Pulmonary artery endothelial cell (primary cell): Measurements from ENCODE around the gene MRAP. TPM values are rescaled to one million over a fixed set of nuclear protein-coding genes. Genes with fewer than 3 reads are reported as not detected.
"Not testable (repeated sequence)": the region's sequence is repeated elsewhere in the genome, so short reads cannot be mapped to it uniquely, and the experiment has no call there.

Source experiments
- DNase-seq: peaks from one replicate; pipeline ENCODE4 v3.0.0-alpha.2; 2011; ENCODE audit warnings: low read depth, low spot score
- total RNA-seq: library from RNA; depleted of rRNA; stranded (reverse); fragments of >200 nt; gene quantifications from 2 replicates; pipeline ENCODE4 v1.2.3, GENCODE V29; 2014

The MRAP gene
- not detected in 2 replicates for total RNA-seq

DNA sequence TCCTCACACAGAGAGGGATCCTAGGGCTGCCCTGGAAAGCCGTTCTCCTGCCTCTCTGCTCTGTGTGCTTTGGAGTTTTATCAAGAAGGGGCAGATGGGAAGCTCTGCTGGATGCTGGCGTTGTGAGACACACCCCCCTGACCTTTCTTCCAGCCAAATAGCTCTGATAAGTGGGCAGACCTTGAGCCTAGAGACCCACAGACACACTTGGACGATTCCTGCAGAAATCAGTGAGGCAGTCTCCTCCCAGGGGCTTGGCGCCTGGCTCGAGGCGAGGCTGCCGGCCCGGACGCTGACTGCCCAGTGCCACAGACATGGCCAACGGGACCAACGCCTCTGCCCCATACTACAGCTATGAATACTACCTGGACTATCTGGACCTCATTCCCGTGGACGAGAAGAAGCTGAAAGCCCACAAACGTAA lies at the start of gene MRAP:
TSS of gene MRAP (plus strand) at position 198 of the 424 bp plus-strand sequence. CDS start at position 315, 117 bp downstream.
- DNase-seq: no peak

DNA sequence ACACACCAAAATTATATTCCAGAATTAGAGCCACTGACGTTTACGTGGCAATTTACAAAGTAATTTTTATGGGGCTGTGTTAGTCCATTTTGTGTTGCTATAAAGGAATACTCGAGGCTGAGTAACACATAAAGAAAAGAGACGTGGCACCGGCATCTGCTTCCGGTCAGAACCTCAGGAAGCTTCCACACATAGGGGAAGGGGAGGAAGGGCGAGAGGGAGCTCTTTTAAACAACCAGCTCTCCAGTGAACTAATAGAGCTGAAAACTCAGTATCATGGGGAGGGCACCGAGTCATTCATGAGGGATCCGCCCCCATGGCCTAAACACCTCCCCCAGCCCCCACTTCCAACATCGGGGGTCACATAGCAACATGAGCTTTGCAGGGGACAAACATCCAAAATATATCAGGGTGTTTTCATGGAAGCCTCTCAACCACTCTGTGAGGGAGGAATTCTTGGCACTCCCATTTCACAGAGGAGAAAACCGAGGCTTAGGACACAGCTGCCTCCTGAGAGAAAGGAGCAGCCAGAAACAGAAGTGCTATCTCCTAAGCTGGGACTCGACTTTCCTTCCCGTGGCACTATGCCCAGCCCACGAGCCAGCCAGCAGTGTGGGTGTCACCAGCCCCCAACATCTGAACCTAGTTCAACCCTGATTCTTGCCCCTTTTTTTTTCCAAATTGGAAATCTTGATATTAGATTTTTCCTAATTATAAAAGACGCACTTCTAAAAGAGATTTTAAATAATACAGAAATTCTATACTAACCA lies 49.0 kb upstream of the MRAP start:
- DNase-seq: no peak

DNA sequence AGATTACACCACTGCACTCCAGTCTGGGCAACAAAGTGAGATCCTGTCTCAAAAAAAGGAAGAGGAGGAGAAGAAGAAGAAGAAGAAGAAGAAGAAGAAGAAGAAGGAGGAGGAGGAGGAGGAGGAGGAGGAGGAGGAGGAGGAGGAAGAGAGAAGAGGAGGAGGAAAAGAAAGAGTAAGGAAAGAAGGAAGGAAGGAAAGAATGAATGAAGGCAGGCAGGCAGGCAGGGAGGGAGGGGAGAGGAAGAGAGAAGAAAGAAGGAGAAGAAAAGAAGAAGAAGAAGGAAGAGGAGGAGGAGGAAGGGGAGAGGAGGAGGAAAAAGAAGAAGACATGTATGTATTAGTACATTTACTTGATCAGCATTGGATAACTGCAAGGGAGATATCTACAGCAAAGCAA lies 46.5 kb upstream of the MRAP start:
- DNase-seq: no peak

DNA sequence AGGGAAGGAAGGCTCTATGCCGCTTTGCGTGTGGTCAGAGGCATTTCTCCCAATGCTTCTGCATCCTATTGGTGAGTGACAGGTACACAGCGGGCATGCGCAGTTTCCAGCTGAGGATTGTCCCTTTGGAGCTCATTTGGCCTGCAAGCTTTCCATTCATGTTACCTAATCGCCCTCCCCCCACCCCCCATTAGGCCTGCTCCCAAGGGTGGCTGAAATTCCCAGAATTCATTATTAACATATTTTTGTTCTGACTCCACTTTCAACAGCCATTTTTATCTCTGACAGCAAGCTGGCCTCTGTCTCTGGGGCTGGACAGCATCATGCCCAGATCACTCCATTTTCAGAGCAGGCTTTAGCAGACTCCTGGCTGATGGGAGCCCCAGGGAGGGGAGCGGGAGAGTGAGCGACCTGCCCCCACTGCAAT lies 45.4 kb upstream of the MRAP start:
- no peak for DNase-seq

DNA sequence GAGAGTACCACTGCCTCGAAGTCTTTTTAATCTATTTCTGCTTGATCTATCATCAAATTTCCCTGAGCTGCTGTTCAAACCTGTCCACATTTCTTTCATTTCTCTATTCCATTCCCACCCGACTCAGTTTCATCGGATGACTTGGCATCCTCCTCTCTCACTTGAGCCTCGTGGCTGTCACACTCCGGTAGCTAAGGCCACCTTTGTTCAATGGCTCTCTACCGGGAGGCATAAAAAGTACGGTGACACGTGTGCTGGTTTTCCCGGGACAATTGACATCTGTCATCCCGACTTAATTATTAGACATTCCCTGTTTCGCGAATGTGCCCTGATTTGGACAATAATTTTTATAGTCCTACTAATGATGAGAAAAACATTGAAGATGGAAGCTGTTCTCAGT lies 42.4 kb upstream of the MRAP start:
- no peak for DNase-seq

DNA sequence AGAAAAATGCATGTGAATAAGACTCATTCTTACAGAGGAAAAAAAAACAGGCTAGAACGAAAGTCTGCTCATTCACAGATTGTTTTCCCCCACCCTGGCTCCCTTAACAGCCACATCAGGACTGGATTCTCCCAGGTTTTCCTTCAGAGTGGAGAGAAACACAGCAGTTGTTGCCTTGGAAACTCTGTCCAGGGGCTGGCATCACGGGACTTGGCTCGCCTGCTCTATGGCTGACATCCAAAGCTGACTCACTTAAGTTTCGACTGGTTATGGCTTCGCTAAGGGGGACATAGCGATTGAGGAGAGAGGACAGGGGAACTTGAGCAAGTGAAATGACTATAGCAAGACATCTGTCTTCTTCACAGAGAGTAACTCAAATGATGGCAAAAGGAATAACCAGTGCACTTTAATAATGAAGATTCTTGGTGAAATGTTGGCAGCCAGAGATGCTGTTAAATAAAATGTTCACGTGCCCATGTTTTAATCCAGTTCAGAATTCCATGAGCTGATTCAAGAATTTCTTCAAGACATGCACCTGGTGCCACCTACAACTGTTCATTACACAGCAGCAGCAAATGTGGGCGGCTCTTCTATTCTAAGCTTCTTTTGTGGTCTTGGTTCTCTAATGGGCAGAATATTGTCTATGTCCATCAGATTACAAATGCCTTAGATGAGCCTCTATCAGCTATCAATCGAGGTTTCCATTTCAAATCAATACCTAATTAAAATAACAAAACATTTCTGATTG lies 41.6 kb upstream of the MRAP start:
- peak; percentile 84 for DNase-seq

DNA sequence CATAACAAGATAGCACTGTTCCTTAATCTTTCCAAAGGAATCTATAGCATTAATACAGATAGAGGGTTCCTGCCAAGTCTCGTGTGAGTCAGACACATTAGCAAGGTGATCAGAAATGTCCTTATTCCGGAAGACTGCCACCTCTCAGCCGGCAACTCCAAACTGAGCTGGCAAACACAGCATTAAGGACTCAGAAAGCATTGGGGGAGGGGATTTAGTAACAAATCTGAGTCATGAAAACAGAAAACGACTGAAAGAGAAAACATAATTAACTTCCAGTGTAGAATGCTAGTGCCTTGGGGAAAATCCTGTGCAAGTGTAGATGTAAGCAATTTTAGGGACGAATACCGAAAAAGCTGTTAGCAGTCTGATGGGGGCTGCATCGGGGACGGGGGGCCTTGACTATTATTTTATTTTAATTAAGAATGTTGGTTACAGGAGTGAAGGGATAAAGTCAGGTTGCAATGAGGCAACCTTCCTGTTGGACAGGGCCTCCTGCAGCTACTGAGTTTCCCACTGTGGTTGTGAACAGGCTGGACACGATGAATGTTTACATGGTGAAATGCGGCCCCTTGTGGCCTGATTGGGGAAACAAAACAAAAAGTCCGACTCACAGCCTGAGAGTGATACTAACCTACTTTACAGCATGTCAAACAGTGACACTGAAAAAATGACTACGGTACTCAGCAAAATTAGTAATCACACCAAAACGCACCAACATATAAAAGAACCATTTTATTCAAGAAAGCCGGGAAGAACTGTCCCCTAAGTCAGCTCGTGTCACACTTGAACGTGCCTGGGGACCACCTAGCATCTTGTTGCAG lies 40.5 kb upstream of the MRAP start:
- DNase-seq: peak; percentile 60

DNA sequence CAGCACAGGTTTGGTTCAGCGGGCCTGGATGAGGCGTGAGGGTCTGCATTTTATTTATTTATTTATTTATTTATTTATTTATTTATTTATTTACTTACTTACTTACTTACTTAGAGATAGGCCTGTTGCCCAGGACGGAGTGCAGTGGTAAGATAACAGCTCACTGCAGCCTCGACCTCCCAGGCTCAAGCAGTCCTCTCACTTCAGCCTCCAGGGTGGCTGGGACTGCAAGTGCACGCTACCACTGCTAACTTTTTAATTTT lies 39.9 kb upstream of the MRAP start:
- not testable (repeated sequence) for DNase-seq

DNA sequence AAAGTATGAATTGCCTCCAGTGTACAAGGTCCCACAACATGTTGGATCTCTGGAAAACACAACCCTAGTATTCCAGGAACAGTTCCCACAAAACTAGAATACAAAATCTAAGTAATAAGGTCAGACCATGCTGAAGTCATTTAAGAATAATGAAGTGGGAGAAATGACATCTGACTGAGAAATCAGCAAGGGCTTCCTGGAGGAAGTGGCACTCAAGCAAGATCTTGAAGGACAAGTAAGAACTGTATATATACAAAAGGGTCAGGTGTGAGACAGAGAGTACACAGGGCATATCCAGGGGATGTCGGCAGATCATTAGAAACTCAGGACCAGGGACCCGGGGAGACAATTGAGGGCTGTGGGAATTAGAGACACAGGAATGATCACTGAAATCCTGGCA lies 38.5 kb upstream of the MRAP start:
- no peak for DNase-seq

DNA sequence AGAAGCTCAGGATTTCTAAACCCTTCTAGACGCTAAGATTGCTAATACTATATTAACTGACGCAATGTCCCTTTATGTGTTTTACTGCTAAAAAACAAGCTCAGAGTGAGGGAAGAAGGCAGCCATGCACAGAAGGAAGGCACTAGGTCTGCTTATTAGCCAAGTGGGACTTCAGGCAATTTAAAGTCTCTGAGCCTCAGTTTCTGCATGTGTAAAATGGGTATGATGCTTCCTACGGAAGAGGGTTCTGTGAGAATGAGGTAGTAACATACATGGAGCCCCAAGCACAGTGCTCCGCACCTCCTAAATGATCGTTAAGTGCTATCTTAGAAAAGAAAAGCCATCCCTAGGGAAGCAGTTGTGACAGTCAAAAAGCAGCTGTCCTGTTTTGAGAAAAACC lies 36.7 kb upstream of the MRAP start:
- DNase-seq: no peak

DNA sequence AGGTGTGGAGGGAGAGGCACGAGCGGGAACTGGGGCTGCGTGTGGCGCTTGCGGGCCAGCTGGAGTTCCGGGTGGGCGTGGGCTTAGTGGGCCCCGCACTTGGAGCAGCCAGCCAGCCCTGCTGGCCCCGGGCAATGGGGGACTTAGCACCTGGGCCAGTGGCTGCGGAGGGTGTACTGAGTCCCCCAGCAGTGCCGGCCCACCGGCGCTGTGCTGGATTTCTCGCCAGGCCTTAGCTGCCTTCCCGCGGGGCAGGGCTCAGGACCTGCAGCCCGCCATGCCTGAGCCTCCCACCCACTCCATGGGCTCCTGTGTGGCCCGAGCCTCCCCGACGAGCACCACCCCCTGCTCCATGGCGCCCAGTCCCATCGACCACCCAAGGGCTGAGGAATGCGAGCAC lies 33.3 kb upstream of the MRAP start:
- not testable (repeated sequence) for DNase-seq

DNA sequence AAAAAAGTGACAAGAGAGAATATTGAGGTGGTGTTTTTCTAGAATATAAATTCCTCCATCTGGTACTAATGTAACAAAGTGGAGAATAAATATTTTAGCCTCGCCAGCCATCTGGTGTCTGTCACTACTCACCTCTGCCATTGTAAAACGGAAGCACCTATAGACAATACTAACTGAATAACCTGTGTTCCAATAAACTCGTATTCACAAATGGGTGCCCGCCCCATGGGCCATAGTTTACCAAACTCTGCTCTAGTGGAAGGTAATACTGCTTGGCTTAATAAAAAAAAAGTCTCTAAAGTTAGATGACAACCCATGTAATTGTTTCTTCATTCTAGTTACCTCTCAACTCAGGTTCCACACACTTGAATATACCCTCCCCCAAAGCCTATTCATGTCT lies 27.9 kb upstream of the MRAP start:
- no peak for DNase-seq

DNA sequence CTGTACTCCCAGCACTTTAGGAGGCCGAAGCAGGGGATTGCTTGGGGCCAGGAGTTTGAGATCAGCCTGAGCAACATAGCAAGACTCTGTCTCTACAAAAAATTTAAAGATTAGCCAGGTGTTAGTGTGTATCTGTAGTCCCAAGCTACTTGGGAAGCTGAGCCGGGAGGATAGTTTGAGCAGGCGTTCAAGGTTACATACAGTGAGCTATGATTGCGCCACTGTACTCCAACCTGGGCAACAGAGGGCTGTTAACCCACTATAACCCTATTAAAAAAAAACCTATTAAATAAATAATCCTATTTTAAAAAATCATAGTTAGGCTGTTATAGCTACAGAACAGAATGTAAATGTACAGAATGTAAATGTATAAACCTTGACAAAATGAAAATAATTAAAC lies 22.0 kb upstream of the MRAP start:
- no peak for DNase-seq

DNA sequence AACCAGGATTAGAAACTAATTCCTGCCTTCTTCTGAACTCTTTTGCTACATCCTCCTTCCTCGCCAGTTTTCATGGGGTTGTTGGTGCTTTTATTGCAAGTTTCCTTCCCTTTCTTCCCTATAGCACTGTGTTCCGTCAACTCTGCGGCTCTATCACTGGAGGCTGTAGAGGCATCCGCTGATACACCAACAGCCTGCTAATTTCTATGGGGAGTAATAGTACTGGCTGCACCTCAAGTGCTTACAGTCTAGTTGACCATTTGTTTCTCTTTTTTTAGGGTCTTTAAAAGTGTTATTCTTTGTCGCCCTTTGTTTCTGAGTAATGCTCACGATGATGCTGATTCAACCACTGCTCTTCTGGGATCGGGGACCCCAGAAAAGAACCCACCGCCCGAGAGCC lies 20.6 kb upstream of the MRAP start:
- no peak for DNase-seq

DNA sequence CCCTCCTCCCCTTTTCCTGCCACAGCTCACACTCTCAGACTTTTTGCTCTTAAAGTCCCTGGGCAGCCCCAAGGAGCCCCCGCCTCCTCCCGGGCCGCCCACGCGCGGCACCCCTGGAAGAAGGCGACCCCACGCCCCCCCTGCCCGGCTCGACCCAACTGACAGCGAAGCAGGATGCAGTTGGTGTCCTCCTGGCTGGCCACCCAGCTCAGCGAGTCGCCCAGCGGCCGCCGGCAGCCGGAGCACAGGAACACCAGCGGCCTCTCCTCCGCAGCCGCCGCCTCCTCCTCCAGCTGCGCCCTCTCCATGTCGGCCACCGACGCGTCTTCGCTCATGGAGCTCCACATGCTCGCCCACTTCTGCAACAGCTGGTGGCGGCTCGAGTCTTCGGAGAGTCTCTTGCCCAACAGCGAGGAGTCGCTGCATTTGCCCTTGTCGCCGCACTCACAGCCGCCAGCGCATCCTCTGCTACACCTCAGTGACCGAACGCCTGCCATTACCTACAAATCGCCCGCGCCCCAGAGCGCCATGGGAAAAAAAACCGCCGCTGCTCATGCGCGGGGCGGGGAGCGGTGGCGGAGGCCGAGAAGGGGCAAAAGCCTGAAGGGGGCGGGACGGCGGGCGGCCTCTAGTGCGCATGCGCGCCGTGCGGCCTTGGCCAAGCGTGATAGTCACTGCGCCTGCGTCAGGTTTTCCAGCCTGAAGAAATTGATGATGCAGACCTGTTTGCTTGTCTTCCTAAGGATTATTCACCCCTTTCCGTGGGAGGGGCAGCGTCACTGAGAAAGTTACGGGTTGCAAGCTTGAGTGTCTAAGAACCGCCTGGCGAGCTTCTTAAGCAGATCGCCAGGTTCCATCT lies 19.9 kb upstream of the MRAP start, which contains the start of gene MIS18A:
TSS of gene MIS18A (minus strand) at position 532 of the 859 bp plus-strand sequence. CDS start at position 497, 35 bp downstream.
- DNase-seq: peak; percentile 78

DNA sequence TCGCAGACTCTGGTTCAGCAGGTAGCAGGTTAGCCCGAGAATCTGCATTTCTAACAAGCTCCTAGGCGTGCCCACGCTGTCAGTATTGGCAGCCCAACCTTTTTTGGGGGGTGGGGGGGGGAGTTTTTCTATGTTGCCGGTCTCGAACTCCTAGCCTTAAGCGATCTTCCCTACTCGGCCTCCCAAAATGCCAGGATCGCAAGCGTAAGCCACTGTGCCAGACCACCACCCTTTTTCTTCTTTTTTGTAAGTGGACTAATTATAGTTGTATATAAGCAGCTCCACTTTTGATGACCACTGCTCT lies 19.3 kb upstream of the MRAP start:
- DNase-seq: no peak

DNA sequence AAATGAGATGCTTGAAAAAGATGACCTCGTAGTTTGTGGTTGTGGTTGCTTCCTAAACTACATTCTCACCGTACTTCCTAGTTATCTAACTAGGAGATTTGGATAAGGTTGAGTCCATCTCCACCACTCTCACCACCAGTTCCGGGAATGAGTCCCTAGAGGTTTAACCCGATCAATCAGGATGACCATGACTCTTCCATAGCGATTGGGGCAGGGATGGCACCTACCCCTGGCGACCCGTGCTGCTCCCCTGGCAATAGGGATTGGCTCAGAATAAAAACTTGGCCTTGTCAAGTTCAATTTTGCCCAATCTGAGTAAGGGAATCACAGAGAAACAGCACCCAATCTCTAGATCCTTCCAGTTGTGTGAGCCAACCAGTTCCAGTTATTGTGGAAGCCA lies 17.1 kb upstream of the MRAP start:
- DNase-seq: no peak

DNA sequence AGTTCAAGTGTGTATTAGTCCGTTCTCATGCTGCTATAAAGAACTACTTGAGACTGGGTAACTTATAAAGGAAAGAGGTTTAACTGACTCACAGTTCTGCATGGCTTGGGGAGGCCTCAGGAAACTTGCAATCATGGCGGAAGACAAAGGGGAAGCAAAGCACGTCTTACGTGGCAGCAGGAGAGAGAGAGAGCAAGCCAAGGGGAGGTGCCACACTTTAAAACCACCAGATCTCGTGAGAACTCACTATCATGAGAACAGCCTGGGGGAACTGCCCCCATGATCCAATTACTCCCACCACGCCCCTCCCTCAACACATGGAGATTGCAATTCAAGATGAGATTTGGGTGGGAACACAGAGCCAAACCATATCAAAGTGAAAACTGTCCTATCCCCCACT lies 15.7 kb upstream of the MRAP start:
- no peak for DNase-seq

DNA sequence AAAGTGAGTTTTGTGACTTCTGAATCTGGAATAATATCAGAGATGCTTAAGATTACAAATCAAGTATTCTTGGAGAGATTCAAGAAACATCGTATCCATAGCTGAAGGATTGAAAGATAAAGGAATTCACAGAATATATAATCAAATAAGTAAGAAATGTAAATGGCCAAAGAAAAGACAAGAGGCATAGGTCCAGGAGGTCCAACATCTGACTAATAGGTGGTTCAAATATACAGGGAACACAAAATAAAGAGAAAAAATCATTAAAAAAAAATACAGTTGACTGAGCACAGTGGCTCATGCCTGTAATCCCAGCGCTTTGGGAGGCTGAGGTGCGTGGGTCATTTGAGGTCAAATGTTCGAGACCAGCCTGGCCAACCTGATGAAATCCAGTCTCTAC lies 13.2 kb upstream of the MRAP start:
- DNase-seq: no peak

DNA sequence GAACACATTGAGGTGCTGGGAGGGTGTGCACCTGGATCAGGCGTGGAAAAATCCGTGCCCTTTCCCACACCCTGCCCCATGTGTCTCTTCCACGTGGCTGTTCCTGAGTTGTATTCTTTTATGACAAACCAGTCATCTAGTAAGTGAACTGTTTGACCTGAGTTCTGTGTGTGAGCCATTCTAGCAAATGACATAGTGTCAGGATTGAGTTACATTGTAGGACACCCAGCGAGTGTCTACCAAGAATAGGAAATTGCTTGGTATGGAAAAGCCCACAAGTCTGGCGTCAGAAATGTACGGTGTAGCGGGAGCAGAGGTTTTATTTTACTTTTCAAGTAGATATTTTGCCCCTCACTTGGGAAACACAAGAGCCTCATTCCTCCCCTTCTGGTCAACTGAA lies 1.2 kb upstream of the MRAP start:
- DNase-seq: no peak

DNA sequence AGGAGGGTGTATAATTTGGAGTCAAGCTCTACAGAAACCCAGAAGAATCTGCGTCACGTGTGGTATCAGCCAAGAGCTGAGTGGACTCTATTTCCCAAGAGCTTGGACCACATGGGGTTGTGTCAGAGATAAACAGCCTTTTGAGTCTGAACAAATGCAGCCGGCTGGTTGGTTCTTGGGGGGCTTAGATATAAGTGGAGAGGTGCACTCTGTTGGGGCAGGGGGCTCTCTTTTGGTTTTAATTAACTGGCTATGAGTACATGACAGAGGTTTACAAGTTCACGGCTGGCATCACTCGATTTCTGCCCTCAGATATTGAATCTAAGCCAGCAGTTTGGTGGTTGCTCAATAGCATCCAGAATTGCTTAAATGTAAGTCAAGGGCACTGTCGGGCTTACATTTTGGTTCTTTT lies 501 bp upstream of the MRAP start:
- DNase-seq: no peak
